ENCODE results near the gene UBE2E1.

The UBE2E1 gene

DNA sequence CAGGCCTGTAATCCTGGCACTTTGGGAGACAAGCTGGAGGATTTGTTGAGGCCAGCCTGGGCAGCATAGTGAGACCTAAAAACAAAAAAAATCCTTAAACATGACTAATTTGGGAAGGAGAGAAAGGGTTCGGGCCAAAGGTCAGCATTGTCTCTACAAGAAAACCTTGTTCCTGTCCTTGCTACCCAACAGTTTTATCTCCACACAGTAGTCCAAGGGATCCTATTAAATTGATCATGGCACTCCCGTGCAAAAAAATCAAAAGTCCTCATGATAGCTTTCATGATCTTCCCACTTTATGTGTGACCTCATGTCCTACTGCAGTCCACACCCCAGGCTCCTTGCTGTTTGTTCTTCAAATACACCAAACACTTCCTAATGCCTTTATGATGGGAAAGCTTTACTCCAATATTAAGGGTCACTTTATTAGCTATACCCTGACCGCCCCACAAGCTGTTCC, 115.3 kb downstream of the UBE2E1 start:
- Histone ChIP-seq H3K4me3 (ENCODE audit: low read length) (no peak overlapping the region), H3K9me3 (ENCODE audit: control insufficient read depth, low read length) (no peaks in the 10 kb centered on the region), H3K27me3 (ENCODE audit: control insufficient read depth, insufficient read depth, low read length) (no peaks in the 10 kb centered on the region), H3K4me1 (ENCODE audit: control insufficient read depth, insufficient read depth, low read length) (peaks cover 17% of the 10 kb centered on the region), H3K9ac (ENCODE audit: low read length) (no peak overlapping the region), H3K36me3 (ENCODE audit: control insufficient read depth, insufficient read depth, low read length) (peaks cover 6% of the 10 kb centered on the region)

DNA sequence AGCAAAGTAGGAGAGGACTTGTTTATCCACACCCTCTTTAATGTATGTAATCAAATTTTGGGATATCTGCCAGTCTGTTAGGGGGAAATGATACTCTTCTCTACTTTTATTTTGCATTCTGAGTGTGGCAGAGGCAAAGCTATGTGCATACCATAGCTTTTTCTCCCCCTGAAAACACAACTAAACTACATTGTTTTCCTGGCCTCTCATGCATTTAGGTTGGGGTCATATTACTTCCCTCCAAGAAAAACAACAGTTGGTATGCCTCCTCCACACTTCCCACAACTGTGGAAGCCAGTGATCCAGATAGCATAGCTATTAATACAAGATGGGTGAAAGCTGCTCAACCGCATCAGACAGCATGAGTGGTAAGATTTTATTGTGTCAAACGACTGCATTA, 118.0 kb downstream of the UBE2E1 start:
- H3K27me3 ChIP-seq (ENCODE audit: control insufficient read depth, insufficient read depth, low read length) = no peaks in the 10 kb centered on the region
- H3K9me3 ChIP-seq (ENCODE audit: control insufficient read depth, low read length) = no peaks in the 10 kb centered on the region
- H3K4me1 ChIP-seq (ENCODE audit: control insufficient read depth, insufficient read depth, low read length) = peaks cover 18% of the 10 kb centered on the region
- H3K4me3 ChIP-seq (ENCODE audit: low read length) = no peak overlapping the region
- no peak overlapping the region for H3K9ac ChIP-seq (ENCODE audit: low read length)
- peaks cover 6% of the 10 kb centered on the region for H3K36me3 ChIP-seq (ENCODE audit: control insufficient read depth, insufficient read depth, low read length)

DNA sequence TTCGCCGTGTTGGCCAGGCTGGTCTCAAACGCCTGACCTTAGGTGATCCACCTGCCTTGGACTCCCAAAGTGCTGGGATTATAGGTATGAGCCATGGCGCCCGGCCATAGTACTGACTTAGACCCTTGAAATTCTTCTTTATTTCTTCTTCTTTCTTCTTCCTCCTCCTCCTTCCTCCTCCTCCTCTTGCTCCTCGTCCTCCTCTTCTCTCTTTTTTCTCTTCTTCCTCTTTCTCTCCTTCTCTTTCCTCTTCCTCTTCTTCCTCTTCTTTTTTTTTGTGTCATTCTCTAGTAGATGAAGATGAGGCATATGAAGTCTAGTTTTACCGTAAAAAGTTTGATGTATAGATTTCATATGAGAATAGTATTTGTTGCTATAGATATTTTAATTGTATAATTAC, 120.5 kb downstream of the UBE2E1 start:
- peaks cover 8% of the 10 kb centered on the region for H3K4me1 ChIP-seq (ENCODE audit: control insufficient read depth, insufficient read depth, low read length)
- H3K9ac ChIP-seq (ENCODE audit: low read length) = no peak overlapping the region
- no peaks in the 10 kb centered on the region for H3K27me3 ChIP-seq (ENCODE audit: control insufficient read depth, insufficient read depth, low read length)
- no peak overlapping the region for H3K4me3 ChIP-seq (ENCODE audit: low read length)
- no peaks in the 10 kb centered on the region for H3K36me3 ChIP-seq (ENCODE audit: control insufficient read depth, insufficient read depth, low read length)
- H3K9me3 ChIP-seq (ENCODE audit: control insufficient read depth, low read length) = no peaks in the 10 kb centered on the region

DNA sequence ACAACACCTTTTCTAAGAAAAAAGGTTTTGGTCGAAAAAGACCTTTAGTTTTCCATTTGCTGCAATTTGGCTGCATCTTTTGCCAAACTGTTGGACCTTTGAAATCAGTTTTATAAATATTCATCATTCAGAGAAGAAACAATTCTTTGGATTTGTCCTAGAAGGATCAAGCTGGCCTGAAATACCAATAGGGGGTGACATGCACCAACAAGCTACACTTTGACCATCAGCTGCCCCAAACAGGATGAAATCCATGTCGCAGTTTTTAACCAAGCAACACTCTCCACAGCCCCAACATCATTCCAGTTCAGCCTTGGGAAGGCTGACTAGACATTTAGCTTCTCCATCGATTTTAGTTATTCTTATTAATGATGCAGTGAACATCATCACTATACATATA, 121.0 kb downstream of the UBE2E1 start:
- no peaks in the 10 kb centered on the region for H3K9me3 ChIP-seq (ENCODE audit: control insufficient read depth, low read length)
- H3K27me3 ChIP-seq (ENCODE audit: control insufficient read depth, insufficient read depth, low read length) = no peaks in the 10 kb centered on the region
- H3K36me3 ChIP-seq (ENCODE audit: control insufficient read depth, insufficient read depth, low read length) = no peaks in the 10 kb centered on the region
- no peak overlapping the region for H3K4me3 ChIP-seq (ENCODE audit: low read length)
- H3K4me1 ChIP-seq (ENCODE audit: control insufficient read depth, insufficient read depth, low read length) = peaks cover 5% of the 10 kb centered on the region
- H3K9ac ChIP-seq (ENCODE audit: low read length) = no peak overlapping the region

DNA sequence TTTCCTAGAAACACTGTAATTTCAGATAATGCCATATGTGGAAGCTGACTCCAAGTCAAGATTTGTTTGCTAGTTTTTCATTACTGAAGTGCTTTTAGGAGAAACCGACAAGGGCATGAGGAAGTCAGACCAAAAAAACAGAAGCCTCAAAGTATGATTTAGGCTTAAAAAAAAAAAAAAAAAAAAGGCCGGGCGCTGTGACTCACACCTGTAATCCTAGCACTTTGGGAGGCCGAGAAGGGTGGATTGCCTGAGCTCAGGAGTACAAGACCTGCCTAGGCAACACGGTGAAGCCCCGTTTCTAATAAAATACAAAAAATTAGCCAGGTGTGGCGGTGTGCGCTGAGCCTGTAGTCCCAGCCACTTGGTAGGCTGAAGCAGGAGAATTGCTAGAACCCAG, 122.8 kb downstream of the UBE2E1 start:
- Histone ChIP-seq H3K4me1 (ENCODE audit: control insufficient read depth, insufficient read depth, low read length) (peaks cover 5% of the 10 kb centered on the region), H3K36me3 (ENCODE audit: control insufficient read depth, insufficient read depth, low read length) (no peaks in the 10 kb centered on the region)

DNA sequence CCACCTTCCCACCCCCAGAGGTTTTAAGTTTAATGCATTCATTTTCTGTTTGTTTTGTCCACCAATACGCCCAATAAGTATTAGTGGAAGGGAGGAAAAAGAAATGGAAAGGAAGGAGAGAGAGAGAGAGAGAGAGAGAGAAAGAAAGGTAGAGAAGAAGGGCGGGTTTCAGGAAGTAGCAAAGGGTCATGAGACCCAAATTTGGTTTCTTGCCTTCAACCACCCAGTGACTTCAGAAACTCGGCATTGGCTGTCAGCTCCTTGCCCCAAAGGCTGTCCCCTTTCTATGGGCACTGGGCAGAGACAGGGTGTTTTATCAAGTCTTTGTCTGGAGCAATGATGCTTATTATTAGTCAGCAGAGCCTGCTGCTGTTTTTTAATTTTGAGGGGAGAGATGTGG, 125.8 kb downstream of the UBE2E1 start:
- Histone ChIP-seq H3K4me3 (ENCODE audit: low read length) (no peak overlapping the region), H3K4me1 (ENCODE audit: control insufficient read depth, insufficient read depth, low read length) (peaks cover 5% of the 10 kb centered on the region), H3K9me3 (ENCODE audit: control insufficient read depth, low read length) (no peaks in the 10 kb centered on the region), H3K9ac (ENCODE audit: low read length) (no peak overlapping the region), H3K36me3 (ENCODE audit: control insufficient read depth, insufficient read depth, low read length) (no peaks in the 10 kb centered on the region), H3K27me3 (ENCODE audit: control insufficient read depth, insufficient read depth, low read length) (no peaks in the 10 kb centered on the region)

More for the DNA sequence above, 122.8 kb downstream of the UBE2E1 start:
- Histone ChIP-seq H3K27me3 (ENCODE audit: control insufficient read depth, insufficient read depth, low read length) (no peaks in the 10 kb centered on the region), H3K9ac (ENCODE audit: low read length) (no peak overlapping the region), H3K9me3 (ENCODE audit: control insufficient read depth, low read length) (no peaks in the 10 kb centered on the region), H3K4me3 (ENCODE audit: low read length) (no peak overlapping the region)

DNA sequence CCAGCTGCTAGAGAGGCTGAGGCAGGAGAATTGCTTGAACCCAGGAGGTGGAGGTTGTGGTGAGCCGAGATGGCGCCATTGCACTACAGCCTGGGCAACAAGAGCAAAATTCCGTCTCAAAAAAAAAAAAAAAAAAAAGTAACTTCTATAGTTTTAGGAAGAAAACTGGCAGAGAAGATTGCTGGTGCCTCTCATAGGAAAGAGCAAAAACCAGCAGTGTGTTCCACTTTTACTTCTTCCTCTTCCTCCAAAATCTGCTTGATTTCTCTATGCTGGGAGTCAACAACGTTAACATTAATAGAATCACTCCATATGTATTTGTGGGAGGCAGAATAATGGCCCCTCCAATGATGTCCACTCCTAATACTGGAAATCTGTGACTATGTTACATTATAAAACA, 126.8 kb downstream of the UBE2E1 start:
- Histone ChIP-seq H3K9me3 (ENCODE audit: control insufficient read depth, low read length) (no peaks in the 10 kb centered on the region), H3K36me3 (ENCODE audit: control insufficient read depth, insufficient read depth, low read length) (no peaks in the 10 kb centered on the region), H3K27me3 (ENCODE audit: control insufficient read depth, insufficient read depth, low read length) (no peaks in the 10 kb centered on the region), H3K4me3 (ENCODE audit: low read length) (no peak overlapping the region), H3K4me1 (ENCODE audit: control insufficient read depth, insufficient read depth, low read length) (peaks cover 4% of the 10 kb centered on the region), H3K9ac (ENCODE audit: low read length) (no peak overlapping the region)

DNA sequence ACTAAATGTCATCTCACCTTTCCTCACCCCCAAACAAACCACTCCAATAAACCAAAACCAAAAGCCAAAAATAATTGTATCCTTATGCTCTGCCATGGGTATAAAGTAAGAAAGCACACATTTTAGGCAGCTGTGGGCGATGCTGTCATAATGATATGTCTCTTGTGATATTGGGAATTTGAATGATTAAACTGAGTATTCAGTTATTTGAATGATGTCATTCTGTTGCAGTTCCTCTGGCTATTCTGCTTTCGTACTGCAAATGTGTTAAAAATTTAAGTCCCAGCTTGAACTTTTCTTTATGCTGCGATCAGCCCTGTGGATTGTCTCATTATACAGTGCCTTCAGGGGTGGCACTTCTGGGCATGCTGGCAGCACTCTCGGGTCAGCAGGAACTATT, 128.5 kb downstream of the UBE2E1 start:
- Histone ChIP-seq H3K9ac (ENCODE audit: low read length) (no peak overlapping the region), H3K4me1 (ENCODE audit: control insufficient read depth, insufficient read depth, low read length) (no peaks in the 10 kb centered on the region), H3K4me3 (ENCODE audit: low read length) (no peak overlapping the region), H3K36me3 (ENCODE audit: control insufficient read depth, insufficient read depth, low read length) (no peaks in the 10 kb centered on the region), H3K27me3 (ENCODE audit: control insufficient read depth, insufficient read depth, low read length) (no peaks in the 10 kb centered on the region), H3K9me3 (ENCODE audit: control insufficient read depth, low read length) (no peaks in the 10 kb centered on the region)

DNA sequence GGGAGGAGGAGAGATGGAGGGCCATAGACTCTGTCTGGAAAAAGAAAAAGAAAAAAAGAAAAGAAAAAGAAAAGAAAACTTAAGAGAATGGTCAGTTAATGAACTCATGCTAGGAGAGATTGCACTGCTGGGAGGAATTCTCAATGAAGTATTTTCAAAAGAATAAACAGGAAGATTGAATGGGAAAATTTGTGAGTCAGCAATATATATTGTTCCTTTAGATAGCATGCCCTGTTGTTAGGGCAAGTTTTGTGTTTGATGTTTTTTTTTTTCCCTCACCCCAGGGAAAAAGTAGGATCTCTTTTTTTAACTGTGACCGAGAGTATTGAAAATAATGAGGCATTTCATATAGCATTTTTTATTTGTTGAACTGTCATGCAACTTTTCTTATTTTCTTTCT, 131.5 kb downstream of the UBE2E1 start:
- no peaks in the 10 kb centered on the region for H3K9me3 ChIP-seq (ENCODE audit: control insufficient read depth, low read length)

DNA sequence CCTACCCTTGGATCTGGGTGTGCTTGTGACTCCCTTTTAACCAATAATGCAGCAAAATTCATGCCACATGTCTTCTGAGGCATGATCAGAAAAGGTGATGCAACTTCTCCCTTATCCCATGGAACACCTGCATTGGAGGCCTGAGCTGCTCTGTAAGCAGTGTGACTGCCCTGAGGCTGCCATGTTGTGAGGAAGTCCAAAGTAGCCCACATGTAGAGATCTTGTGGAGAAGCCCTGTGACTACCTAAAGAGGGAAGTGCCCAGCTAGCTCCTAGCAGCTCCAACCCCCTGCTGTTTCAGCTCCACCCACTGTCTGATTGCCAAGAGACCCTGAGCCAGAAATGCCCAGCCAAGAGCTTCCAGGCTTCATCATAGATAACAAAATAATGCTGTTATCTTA, 132.9 kb downstream of the UBE2E1 start:
- H3K4me3 ChIP-seq (ENCODE audit: low read length) = no peak overlapping the region
- no peaks in the 10 kb centered on the region for H3K36me3 ChIP-seq (ENCODE audit: control insufficient read depth, insufficient read depth, low read length)
- H3K4me1 ChIP-seq (ENCODE audit: control insufficient read depth, insufficient read depth, low read length) = no peaks in the 10 kb centered on the region
- H3K9me3 ChIP-seq (ENCODE audit: control insufficient read depth, low read length) = no peaks in the 10 kb centered on the region
- H3K9ac ChIP-seq (ENCODE audit: low read length) = no peak overlapping the region
- no peaks in the 10 kb centered on the region for H3K27me3 ChIP-seq (ENCODE audit: control insufficient read depth, insufficient read depth, low read length)

More for the DNA sequence above, 131.5 kb downstream of the UBE2E1 start:
- H3K36me3 ChIP-seq (ENCODE audit: control insufficient read depth, insufficient read depth, low read length) = no peaks in the 10 kb centered on the region
- no peaks in the 10 kb centered on the region for H3K4me1 ChIP-seq (ENCODE audit: control insufficient read depth, insufficient read depth, low read length)
- H3K4me3 ChIP-seq (ENCODE audit: low read length) = no peak overlapping the region
- no peaks in the 10 kb centered on the region for H3K27me3 ChIP-seq (ENCODE audit: control insufficient read depth, insufficient read depth, low read length)
- H3K9ac ChIP-seq (ENCODE audit: low read length) = no peak overlapping the region

DNA sequence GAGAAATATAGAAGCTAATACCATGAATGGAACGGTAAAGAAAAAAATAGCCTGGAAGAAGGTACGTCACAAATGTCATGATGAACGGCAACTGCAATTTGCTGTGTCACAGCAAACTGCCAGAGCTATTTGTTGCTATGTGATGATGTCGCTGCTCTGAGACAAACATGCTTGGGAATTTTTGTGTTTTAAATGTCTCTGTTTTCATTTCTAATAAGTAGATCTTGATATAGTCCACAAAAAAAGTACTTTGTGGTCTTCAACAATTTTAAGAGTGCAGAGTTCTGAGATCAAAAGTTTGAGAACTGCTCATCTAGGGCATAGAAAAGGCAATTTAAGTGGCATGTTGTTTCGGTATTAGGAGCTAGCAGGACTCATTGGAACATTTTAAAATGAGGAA, 135.0 kb downstream of the UBE2E1 start:
- Histone ChIP-seq H3K27me3 (ENCODE audit: control insufficient read depth, insufficient read depth, low read length) (no peaks in the 10 kb centered on the region), H3K36me3 (ENCODE audit: control insufficient read depth, insufficient read depth, low read length) (no peaks in the 10 kb centered on the region), H3K9ac (ENCODE audit: low read length) (no peak overlapping the region), H3K9me3 (ENCODE audit: control insufficient read depth, low read length) (no peaks in the 10 kb centered on the region), H3K4me1 (ENCODE audit: control insufficient read depth, insufficient read depth, low read length) (no peaks in the 10 kb centered on the region), H3K4me3 (ENCODE audit: low read length) (no peak overlapping the region)

Measured in mucosa of stomach (tissue), 1 donor.